ENCODE results near the gene FKBP11.

GRCh38 chr12:48954061-48954460 is 28.8 kb upstream of the FKBP11 start:
- TF ChIP-seq CTCF (IDR thresholded peaks at IDR 0.05) (no peak), POLR2A (IDR thresholded peaks at IDR 0.05) (no peak), POLR2AphosphoS5 (IDR thresholded peaks at IDR 0.05) (no peak), EP300 (IDR thresholded peaks at IDR 0.05; ENCODE audit: low read depth) (no peak)

Data from transverse colon (tissue), 4 donors.